Measurements from ENCODE around the gene EPAS1. TPM values are rescaled to one million over a fixed set of nuclear protein-coding genes. Genes with fewer than 3 reads are reported as not detected.

The EPAS1 gene
- total and polyA plus RNA-seq, 2 experiments from 2014 or later, result 47.5 to 73.8 TPM

DNA sequence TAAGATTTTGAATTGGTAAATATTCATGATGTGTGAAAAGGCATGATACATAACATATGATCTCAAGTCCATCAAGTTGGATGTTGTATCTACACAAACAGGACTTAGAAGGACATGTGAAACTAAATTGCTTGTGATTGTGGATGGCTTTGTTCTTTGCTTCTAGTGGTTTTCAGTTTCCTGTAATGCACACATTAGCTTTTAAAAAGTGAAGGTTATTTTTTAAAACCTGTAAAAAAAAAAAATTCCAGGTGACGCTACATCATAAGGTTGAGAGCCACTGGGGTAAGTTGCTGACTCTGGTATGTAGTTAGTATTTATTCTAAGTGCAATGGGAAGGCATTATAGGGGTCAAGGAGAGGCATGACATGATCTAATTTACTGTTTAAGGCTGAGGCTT is 133.8 kb downstream of the EPAS1 start:
- H3K4me1 ChIP-seq (ENCODE audit: insufficient read depth), result 0 out of 2 replicates have a peak, but pooled peaks cover 5% of the 10 kb centered on the region
- no peaks in the 10 kb centered on the region for H3K36me3 ChIP-seq (ENCODE audit: low read depth)
- H3K9ac ChIP-seq, result no peak overlapping the region
- in situ Hi-C loops (cut with MboI), result no loop called here
- H2AFZ ChIP-seq, result no peak overlapping the region
- H3K27me3 ChIP-seq (replicated peaks; ENCODE audit: insufficient read depth), result no peaks in the 10 kb centered on the region
- H3K4me2 ChIP-seq (ENCODE audit: unreplicated experiment), result no peak overlapping the region
- H3F3A ChIP-seq (ENCODE audit: insufficient read depth), result no peaks in the 10 kb centered on the region
- no peaks in the 10 kb centered on the region for H3K9me2 ChIP-seq (ENCODE audit: insufficient read depth)
- H3K4me3 ChIP-seq, result no peak overlapping the region
- DNase-seq, result no peak
- 94 to 97% methylated on average over 1 of the region's 1 CpG for WGBS, 2 experiments (ENCODE audit: low coverage in 1 of 2, low lambda C conversion rate in 2 of 2, missing lambda C conversion rate in 2 of 2)
- TF ChIP-seq EZH2 (IDR thresholded peaks at IDR 0.05; ENCODE audit: insufficient read depth, poor library complexity, severe bottlenecking) (no peak), EZH2phosphoT487 (IDR thresholded peaks at IDR 0.05; ENCODE audit: insufficient read depth, low read depth) (no peak)
- H4K20me1 ChIP-seq (ENCODE audit: insufficient read depth), result no peaks in the 10 kb centered on the region
- H3K79me2 ChIP-seq (ENCODE audit: insufficient read depth), result no peaks in the 10 kb centered on the region
- H3K9me3 ChIP-seq (ENCODE audit: low read depth), result no peaks in the 10 kb centered on the region
- no peak overlapping the region for H3K27ac ChIP-seq

DNA sequence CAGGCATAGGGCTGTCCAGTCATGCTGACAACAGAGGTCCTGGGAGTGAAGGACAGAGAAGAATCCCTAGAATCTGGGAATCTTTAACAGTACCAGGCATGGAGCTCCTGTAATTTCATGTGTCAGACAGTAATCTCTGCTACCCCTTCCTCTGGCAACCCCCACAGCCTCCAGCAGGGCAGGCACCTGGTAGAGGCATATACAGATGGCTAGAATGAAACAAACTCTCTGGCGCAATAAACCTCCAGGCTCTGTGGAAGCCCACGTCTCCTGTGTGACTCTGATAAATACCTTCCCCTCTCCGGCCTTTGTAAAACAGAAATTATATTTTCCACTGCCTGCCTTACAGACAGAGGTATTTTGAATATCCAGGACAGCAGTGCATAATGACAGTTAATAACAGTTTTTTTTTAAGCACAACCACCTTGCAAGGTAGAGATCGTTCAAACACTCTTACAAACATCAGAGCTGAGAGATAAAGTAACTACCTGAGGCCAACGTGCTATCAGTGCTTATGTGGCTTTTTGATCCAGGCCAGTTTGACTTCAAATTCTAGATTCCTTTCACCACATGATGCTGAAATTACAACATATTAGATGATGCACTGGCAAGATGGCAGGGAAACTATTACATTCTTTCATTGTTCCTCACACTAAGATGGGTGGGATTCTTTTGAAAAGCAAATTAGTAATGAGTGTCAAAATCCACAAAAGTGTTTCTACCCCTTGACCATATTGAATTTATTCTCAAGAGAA is 134.5 kb downstream of the EPAS1 start:
- no peak overlapping the region for H3K4me2 ChIP-seq (ENCODE audit: unreplicated experiment)
- H3K4me3 ChIP-seq, result no peak overlapping the region
- H3K9ac ChIP-seq, result no peak overlapping the region
- no peaks in the 10 kb centered on the region for H3F3A ChIP-seq (ENCODE audit: insufficient read depth)
- DNase-seq, result peak; percentile 68
- no peak overlapping the region for H3K27ac ChIP-seq
- 0 out of 2 replicates have a peak, but pooled peaks cover 5% of the 10 kb centered on the region for H3K4me1 ChIP-seq (ENCODE audit: insufficient read depth)
- H4K20me1 ChIP-seq (ENCODE audit: insufficient read depth), result no peaks in the 10 kb centered on the region
- TF ChIP-seq EZH2phosphoT487 (IDR thresholded peaks at IDR 0.05; ENCODE audit: insufficient read depth, low read depth) (no peak), EZH2 (IDR thresholded peaks at IDR 0.05; ENCODE audit: insufficient read depth, poor library complexity, severe bottlenecking) (no peak)
- in situ Hi-C loops (cut with MboI), result no loop called here
- no peaks in the 10 kb centered on the region for H3K36me3 ChIP-seq (ENCODE audit: low read depth)
- 76% methylated on average over 5 of the region's 5 CpGs for WGBS, 2 experiments (ENCODE audit: low coverage in 1 of 2, low lambda C conversion rate in 2 of 2, missing lambda C conversion rate in 2 of 2)
- H3K27me3 ChIP-seq (replicated peaks; ENCODE audit: insufficient read depth), result no peaks in the 10 kb centered on the region
- no peaks in the 10 kb centered on the region for H3K9me2 ChIP-seq (ENCODE audit: insufficient read depth)
- no peaks in the 10 kb centered on the region for H3K79me2 ChIP-seq (ENCODE audit: insufficient read depth)
- no peak overlapping the region for H2AFZ ChIP-seq
- no peaks in the 10 kb centered on the region for H3K9me3 ChIP-seq (ENCODE audit: low read depth)

DNA sequence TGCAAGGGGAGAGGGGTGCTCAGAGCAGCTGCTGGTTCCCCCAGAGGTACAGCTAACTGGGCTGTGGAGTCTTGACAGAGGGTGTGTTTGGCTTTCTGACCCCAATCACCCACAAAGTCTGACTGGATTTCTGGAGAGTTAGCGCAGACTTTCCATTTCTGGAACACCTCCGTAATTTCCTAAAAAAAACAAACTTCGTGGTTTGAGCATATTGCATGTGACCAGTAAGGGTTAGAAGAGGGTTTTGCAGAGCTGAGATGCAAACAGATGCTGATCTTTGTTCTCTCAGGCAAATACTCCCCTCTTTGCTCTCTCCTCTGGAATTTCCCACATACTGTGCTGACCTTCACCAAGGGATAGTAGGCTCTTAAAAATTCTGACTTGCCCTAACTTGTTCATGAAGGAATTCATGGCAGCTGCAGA is 137.7 kb downstream of the EPAS1 start:
- Histone ChIP-seq H3K9me3 (ENCODE audit: low read depth) (no peaks in the 10 kb centered on the region), H3K4me3 (no peak overlapping the region), H2AFZ (no peak overlapping the region), H3F3A (ENCODE audit: insufficient read depth) (no peaks in the 10 kb centered on the region), H3K4me1 (ENCODE audit: insufficient read depth) (0 out of 2 replicates have a peak, but pooled peaks cover 5% of the 10 kb centered on the region), H3K36me3 (ENCODE audit: low read depth) (no peaks in the 10 kb centered on the region), H4K20me1 (ENCODE audit: insufficient read depth) (no peaks in the 10 kb centered on the region), H3K27me3 (replicated peaks; ENCODE audit: insufficient read depth) (no peaks in the 10 kb centered on the region), H3K27ac (no peak overlapping the region), H3K9me2 (ENCODE audit: insufficient read depth) (no peaks in the 10 kb centered on the region), H3K9ac (no peak overlapping the region), H3K79me2 (ENCODE audit: insufficient read depth) (no peaks in the 10 kb centered on the region), H3K4me2 (ENCODE audit: unreplicated experiment) (no peak overlapping the region)
- TF ChIP-seq EZH2 (IDR thresholded peaks at IDR 0.05; ENCODE audit: insufficient read depth, poor library complexity, severe bottlenecking) (no peak), EZH2phosphoT487 (IDR thresholded peaks at IDR 0.05; ENCODE audit: insufficient read depth, low read depth) (no peak)
- in situ Hi-C loops (cut with MboI), result no loop called here
- no peak for DNase-seq
- 72 to 73% methylated on average over 3 of the region's 3 CpGs for WGBS, 2 experiments (ENCODE audit: low coverage in 1 of 2, low lambda C conversion rate in 2 of 2, missing lambda C conversion rate in 2 of 2)

DNA sequence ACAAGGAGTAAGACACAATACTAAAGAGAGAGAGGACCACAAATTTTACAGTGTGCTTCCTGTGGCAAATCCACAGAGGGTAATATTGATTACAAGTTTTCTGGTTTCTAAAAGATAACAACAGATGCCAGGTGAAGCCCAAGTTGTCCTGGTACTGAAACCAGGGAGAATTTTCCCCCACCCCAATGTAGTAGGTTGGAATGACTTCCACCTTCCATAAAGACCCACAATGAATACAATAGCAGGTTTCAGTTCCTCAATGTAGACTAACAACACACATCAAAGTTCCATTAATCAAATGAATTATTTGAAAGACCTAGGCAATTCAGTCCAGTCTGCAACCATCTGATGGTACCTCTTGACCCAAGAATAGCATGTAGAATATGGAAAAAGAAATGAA is 138.1 kb downstream of the EPAS1 start:
- no peak overlapping the region for H3K4me2 ChIP-seq (ENCODE audit: unreplicated experiment)
- no peaks in the 10 kb centered on the region for H3K9me2 ChIP-seq (ENCODE audit: insufficient read depth)
- H2AFZ ChIP-seq, result no peak overlapping the region
- no peak overlapping the region for H3K4me3 ChIP-seq
- no peaks in the 10 kb centered on the region for H3K79me2 ChIP-seq (ENCODE audit: insufficient read depth)
- H3K9me3 ChIP-seq (ENCODE audit: low read depth), result no peaks in the 10 kb centered on the region
- H3K4me1 ChIP-seq (ENCODE audit: insufficient read depth), result 0 out of 2 replicates have a peak, but pooled peaks cover 5% of the 10 kb centered on the region
- no peaks in the 10 kb centered on the region for H4K20me1 ChIP-seq (ENCODE audit: insufficient read depth)
- no peaks in the 10 kb centered on the region for H3F3A ChIP-seq (ENCODE audit: insufficient read depth)
- H3K27me3 ChIP-seq (replicated peaks; ENCODE audit: insufficient read depth), result no peaks in the 10 kb centered on the region
- H3K36me3 ChIP-seq (ENCODE audit: low read depth), result no peaks in the 10 kb centered on the region
- in situ Hi-C loops (cut with MboI), result no loop called here
- no peak for DNase-seq
- H3K27ac ChIP-seq, result no peak overlapping the region
- H3K9ac ChIP-seq, result no peak overlapping the region
- no peak for TF ChIP-seq EZH2 (IDR thresholded peaks at IDR 0.05; ENCODE audit: insufficient read depth, poor library complexity, severe bottlenecking)
- TF ChIP-seq EZH2phosphoT487 (IDR thresholded peaks at IDR 0.05; ENCODE audit: insufficient read depth, low read depth), result no peak
